ENCODE results near the gene OLIG3.

OLIG3 gene

DNA sequence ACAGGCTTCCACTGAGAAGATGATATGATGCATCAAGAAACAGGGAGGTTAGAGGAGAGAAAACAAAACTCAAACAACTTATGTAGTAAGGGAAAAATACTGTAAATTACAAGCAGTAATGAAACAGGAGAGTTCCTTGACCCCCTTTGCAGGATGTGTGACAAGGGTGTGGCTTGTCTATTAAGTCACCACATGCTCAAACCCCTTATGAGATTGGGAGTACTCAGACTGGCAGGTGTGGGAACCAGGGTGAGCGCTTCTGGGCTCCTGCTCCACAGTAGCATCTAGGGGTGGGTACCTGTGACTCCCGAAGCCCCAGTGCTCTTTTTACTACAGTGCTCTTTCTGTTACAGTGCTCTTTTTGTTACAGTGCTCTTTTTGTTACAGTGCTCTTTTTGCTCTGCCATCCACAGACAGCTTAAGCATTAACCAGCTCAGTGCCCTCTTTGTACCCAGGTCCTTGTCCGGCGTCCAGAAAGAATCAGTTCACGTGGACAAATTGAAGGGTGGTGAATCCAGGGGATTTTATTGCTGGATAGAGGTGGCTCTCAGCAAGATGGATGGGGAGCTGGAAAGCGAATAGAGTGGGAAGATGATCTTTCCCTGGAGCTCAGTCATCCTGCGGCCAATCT lies 28.7 kb downstream of the OLIG3 start:
- DNase-seq = no peak

DNA sequence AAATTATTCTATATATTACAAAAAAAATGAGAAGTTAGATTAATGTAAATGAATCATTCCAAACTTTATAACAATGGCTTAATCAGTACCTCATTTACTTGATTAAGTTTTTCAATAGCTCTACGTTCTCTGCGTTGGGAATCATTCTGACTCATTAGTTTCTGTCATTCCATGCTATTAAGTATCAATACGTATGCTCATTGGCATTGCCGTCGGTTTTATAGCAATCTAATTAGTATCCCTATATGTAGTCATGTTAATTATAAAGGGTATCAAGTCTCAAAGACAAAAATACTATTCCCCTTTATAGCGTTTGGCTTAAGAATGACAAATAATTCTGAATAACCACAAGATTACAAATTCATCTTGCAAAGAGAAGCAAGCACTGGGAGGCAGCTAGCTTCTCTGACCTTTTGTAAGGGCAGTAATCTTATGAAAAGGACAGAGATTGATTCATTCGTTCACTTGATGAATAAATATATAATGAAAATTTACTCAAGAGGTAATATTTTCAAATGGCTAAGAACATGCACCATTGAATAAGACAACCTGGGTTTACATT lies 41.8 kb downstream of the OLIG3 start:
- no peak for DNase-seq

GRCh38 chr6:137443901-137444300 lies 50.3 kb downstream of the OLIG3 start:
- DNase-seq = no peak
